OCI-LY7 (cell line): ENCODE data around the gene SEZ6. TPM values are rescaled to one million over a fixed set of nuclear protein-coding genes. Genes with fewer than 3 reads are reported as not detected.

Experiments used
- BruUV-seq: library from RNA; stranded (reverse); fragments of 400-500 nt; replicated peaks from 2 replicates; lab custom pipeline; 2021; lab: Mats Ljungman, UMichigan
- CTCF ChIA-PET: fragments of 300-600 bp; sonication (Branson Sonifier 250); formaldehyde crosslinking; loops from one replicate; lab custom pipeline; 2022; ENCODE audit warnings: antibody characterized with exemption; ENCODE audit not compliant: unreplicated experiment; lab: Charles Lee
- POLR2A ChIA-PET: fragments of 300-600 bp; sonication (Branson Sonifier 250); formaldehyde crosslinking; loops from one replicate; lab custom pipeline; 2022; ENCODE audit warnings: antibody characterized with exemption; lab: Charles Lee
- DNase-seq: peaks from one replicate; pipeline ENCODE4 v3.0.0-alpha.2; 2015; ENCODE audit warnings: low spot score
- H2AFZ ChIP-seq: fragments of 200-600 bp; sonication (generic), shearing (Covaris generic); 2 replicates; pipeline ENCODE4 v1.6.1; 2014; ENCODE audit warnings: mild to moderate bottlenecking, antibody characterized with exemption, low read length, moderate library complexity
- H3K27ac ChIP-seq: fragments of 200-600 bp; sonication (generic); 2 replicates; pipeline ENCODE4 v1.5.1; 2014; ENCODE audit warnings: mixed run types, low read depth, mild to moderate bottlenecking, moderate library complexity, low read length, inconsistent platforms; ENCODE audit not compliant: poor library complexity, severe bottlenecking
- H3K36me3 ChIP-seq: fragments of 200-600 bp; sonication (generic); 2 replicates; pipeline ENCODE4 v1.6.1; 2014; ENCODE audit warnings: mild to moderate bottlenecking, antibody characterized with exemption, low read length, moderate library complexity, mixed read lengths; ENCODE audit not compliant: insufficient read depth
- H3K4me1 ChIP-seq: fragments of 200-600 bp; sonication (generic); 2 replicates; pipeline ENCODE4 v1.5.1; 2014; ENCODE audit warnings: mild to moderate bottlenecking, low read length; ENCODE audit not compliant: insufficient read depth, poor library complexity, severe bottlenecking
- H3K4me2 ChIP-seq: fragments of 200-600 bp; sonication (generic); 2 replicates; pipeline ENCODE4 v1.6.1; 2014; ENCODE audit warnings: mild to moderate bottlenecking, low read length
- H3K4me3 ChIP-seq: fragments of 200-600 bp; sonication (generic); 2 replicates; pipeline ENCODE4 v1.5.1; 2014; ENCODE audit warnings: mild to moderate bottlenecking, low read depth, low read length; ENCODE audit not compliant: poor library complexity, severe bottlenecking
- H3K79me2 ChIP-seq: fragments of 200-600 bp; sonication (generic); 2 replicates; pipeline ENCODE4 v1.6.1; 2016; ENCODE audit warnings: low read depth, mild to moderate bottlenecking, low read length, moderate library complexity, mixed read lengths; ENCODE audit not compliant: insufficient read depth
- H3K9me2 ChIP-seq: fragments of 200-600 bp; sonication (generic); 2 replicates; pipeline ENCODE4 v1.6.1; 2016; ENCODE audit warnings: mild to moderate bottlenecking, low read length, mixed read lengths; ENCODE audit not compliant: insufficient read depth
- H3K9me3 ChIP-seq: fragments of 200-600 bp; sonication (generic); 2 replicates; pipeline ENCODE4 v1.6.1; 2014; ENCODE audit warnings: mild to moderate bottlenecking, mixed run types, low read length, mixed read lengths
- H4K20me1 ChIP-seq: fragments of 200-600 bp; sonication (generic); 2 replicates; pipeline ENCODE4 v1.6.1; 2014; ENCODE audit warnings: mild to moderate bottlenecking, antibody characterized with exemption, low read length, moderate library complexity, mixed read lengths; ENCODE audit not compliant: insufficient read depth
- EZH2phosphoT487 ChIP-seq: fragments of 200-600 bp; sonication (generic); IDR thresholded peaks from 2 replicates; pipeline ENCODE4 v1.6.1; 2018; ENCODE audit warnings: low read depth, borderline replicate concordance, mild to moderate bottlenecking, mixed run types, antibody characterized with exemption, low read length, moderate library complexity, mixed read lengths
- intact Hi-C: fragments of 100-400 bp; cut with micrococcal nuclease; formaldehyde crosslinking; loops from one replicate; pipeline ENCODE4 v1.10.0; 2022; ENCODE audit not compliant: unreplicated experiment
- total RNA-seq, 2 experiments: library from RNA; depleted of rRNA in 1 of 2; stranded (reverse); fragments of >200 nt in 1 of 2; shearing (Covaris generic) in 1 of 2; gene quantifications; 2 replicates each; pipeline ENCODE4 v1.2.3, GENCODE V29; 2014 to 2022
- TF ChIP-seq, protein P1 (sequence below): fragments of 200-600 bp; sonication (generic); conservative IDR thresholded peaks from 2 replicates; pipeline ENCODE4 v1.5.1; 2014; ENCODE audit warnings: mild to moderate bottlenecking, antibody characterized with exemption, low read length, moderate library complexity, mixed read lengths

Gene SEZ6
- total RNA-seq, 2 experiments from 2014 or later, result not detected

DNA sequence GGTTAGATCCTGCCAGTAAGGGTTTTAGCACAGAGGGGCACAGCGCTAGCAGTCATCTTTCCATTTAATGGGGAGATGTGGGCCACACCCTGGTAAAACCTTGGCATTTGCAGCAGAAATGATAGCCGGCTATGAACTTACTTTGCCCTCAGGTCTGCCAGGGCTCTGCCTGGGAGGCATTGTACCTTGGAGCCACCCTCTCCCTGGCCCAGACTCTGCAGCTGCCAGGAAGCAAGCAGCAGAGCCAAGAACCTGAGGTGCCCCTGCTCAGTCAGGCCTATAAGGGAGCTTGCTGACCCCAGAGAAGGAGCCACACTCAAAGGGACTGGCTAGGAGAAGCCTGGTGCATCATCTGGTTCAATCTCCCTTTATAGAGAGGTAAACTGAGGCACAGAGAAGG is 30.8 kb downstream of the SEZ6 start:
- CTCF ChIA-PET, result no interaction called here
- intact Hi-C loops, result no loop called here
- no TSS peak for BruUV-seq

GRCh38 chr17:28974451-28974850 is 31.4 kb downstream of the SEZ6 start:
- CTCF ChIA-PET, result no interaction called here
- no TSS peak for BruUV-seq
- H2AFZ ChIP-seq, result no peak overlapping the region
- no peaks in the 10 kb centered on the region for H3K9me2 ChIP-seq
- no peak overlapping the region for H3K4me3 ChIP-seq
- no peak for TF ChIP-seq EZH2phosphoT487
- TF ChIP-seq, protein P1, sequence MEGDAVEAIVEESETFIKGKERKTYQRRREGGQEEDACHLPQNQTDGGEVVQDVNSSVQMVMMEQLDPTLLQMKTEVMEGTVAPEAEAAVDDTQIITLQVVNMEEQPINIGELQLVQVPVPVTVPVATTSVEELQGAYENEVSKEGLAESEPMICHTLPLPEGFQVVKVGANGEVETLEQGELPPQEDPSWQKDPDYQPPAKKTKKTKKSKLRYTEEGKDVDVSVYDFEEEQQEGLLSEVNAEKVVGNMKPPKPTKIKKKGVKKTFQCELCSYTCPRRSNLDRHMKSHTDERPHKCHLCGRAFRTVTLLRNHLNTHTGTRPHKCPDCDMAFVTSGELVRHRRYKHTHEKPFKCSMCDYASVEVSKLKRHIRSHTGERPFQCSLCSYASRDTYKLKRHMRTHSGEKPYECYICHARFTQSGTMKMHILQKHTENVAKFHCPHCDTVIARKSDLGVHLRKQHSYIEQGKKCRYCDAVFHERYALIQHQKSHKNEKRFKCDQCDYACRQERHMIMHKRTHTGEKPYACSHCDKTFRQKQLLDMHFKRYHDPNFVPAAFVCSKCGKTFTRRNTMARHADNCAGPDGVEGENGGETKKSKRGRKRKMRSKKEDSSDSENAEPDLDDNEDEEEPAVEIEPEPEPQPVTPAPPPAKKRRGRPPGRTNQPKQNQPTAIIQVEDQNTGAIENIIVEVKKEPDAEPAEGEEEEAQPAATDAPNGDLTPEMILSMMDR, result no peak
- no peaks in the 10 kb centered on the region for H3K9me3 ChIP-seq
- H3K4me2 ChIP-seq, result no peak overlapping the region
- H3K79me2 ChIP-seq, result no peaks in the 10 kb centered on the region
- DNase-seq, result no peak
- intact Hi-C loops, result loop anchor here (5.0 kb wide), 1 partner anchor 83 kb away; no protein-coding TSS in a partner anchor
- no peaks in the 10 kb centered on the region for H3K36me3 ChIP-seq
- H3K27ac ChIP-seq, result no peak overlapping the region
- peaks cover 8% of the 10 kb centered on the region for H3K4me1 ChIP-seq
- no peaks in the 10 kb centered on the region for H4K20me1 ChIP-seq
- POLR2A ChIA-PET, result interaction anchor here (0.9 kb wide), 1 partner anchor 9 kb away, joined by 4 read pairs; no protein-coding TSS in a partner anchor

More for the DNA sequence above, 30.8 kb downstream of the SEZ6 start:
- H3K4me1 ChIP-seq, result peaks cover 2% of the 10 kb centered on the region
- H3K9me3 ChIP-seq, result no peaks in the 10 kb centered on the region
- no peaks in the 10 kb centered on the region for H3K36me3 ChIP-seq
- no peak overlapping the region for H3K4me3 ChIP-seq
- H3K79me2 ChIP-seq, result no peaks in the 10 kb centered on the region
- POLR2A ChIA-PET, result no interaction called here
- no peak overlapping the region for H3K27ac ChIP-seq
- no peaks in the 10 kb centered on the region for H3K9me2 ChIP-seq
- TF ChIP-seq, protein P1, result no peak
- TF ChIP-seq EZH2phosphoT487, result no peak
- H2AFZ ChIP-seq, result no peak overlapping the region
- no peak overlapping the region for H3K4me2 ChIP-seq
- no peak for DNase-seq
- no peaks in the 10 kb centered on the region for H4K20me1 ChIP-seq

DNA sequence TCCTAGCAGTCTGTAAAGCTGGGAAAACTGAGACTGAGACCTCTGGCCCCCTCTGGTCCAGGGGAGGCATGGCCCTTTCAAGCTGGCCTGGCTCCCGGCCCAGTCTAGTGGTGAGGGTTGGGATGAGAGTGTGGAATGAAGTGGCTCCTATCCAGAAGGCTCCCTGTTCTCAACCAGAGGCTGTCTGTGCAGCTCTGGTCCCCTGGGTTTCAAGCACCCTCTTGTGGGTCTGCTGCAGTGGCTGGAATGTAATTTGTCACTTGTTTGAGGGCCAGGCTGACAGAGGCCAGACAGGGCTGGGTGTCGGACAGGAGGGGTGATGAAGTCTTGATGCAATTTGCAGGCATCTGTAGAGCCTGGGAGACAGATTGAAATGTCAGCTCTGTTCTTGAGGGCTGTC is 32.4 kb downstream of the SEZ6 start:
- CTCF ChIA-PET, result no interaction called here
- BruUV-seq, result no TSS peak
- DNase-seq, result no peak

More for the DNA sequence above, 32.4 kb downstream of the SEZ6 start:
- intact Hi-C loops, result loop anchor here (5.0 kb wide), 1 partner anchor 84 kb away; no protein-coding TSS in a partner anchor
- Histone ChIP-seq H3K9me3 (no peaks in the 10 kb centered on the region), H3K9me2 (no peaks in the 10 kb centered on the region), H3K4me3 (no peak overlapping the region), H3K4me1 (peaks cover 8% of the 10 kb centered on the region), H3K79me2 (no peaks in the 10 kb centered on the region), H4K20me1 (no peaks in the 10 kb centered on the region), H3K4me2 (no peak overlapping the region), H3K27ac (no peak overlapping the region), H3K36me3 (no peaks in the 10 kb centered on the region), H2AFZ (no peak overlapping the region)
- no peak for TF ChIP-seq EZH2phosphoT487
- TF ChIP-seq, protein P1, result no peak
- POLR2A ChIA-PET, result interaction anchor here (0.9 kb wide), 1 partner anchor 10 kb away, joined by 4 read pairs; no protein-coding TSS in a partner anchor
